Esophagus muscularis mucosa (tissue), 4 donors: ENCODE data around the gene FCGR1A.
"Not testable (repeated sequence)": the region's sequence is repeated elsewhere in the genome, so short reads cannot be mapped to it uniquely, and the experiment has no call there.

ENCODE experiments used
- EP300 ChIP-seq: sonication (generic); formaldehyde crosslinking; IDR thresholded peaks from one replicate; pipeline ENCODE4 v1.6.1; 2017; ENCODE audit warnings: antibody characterized with exemption
- POLR2A ChIP-seq: fragments of 450-650 bp; IDR thresholded peaks from one replicate; pipeline ENCODE4 v1.6.1; 2017; ENCODE audit warnings: antibody characterized with exemption, moderate library complexity, mild to moderate bottlenecking, low read depth
- TF ChIP-seq, protein P1 (sequence below), 3 experiments: fragments of 200-600 bp in 2 of 3; fragments of 450-650 bp in 1 of 3; sonication (generic) in 2 of 3; IDR thresholded peaks; one replicate each; pipeline ENCODE4 v1.5.1; 2017 to 2019; ENCODE audit warnings: antibody characterized with exemption in 3 of 3, mild to moderate bottlenecking in 2 of 3, moderate library complexity in 1 of 3

DNA sequence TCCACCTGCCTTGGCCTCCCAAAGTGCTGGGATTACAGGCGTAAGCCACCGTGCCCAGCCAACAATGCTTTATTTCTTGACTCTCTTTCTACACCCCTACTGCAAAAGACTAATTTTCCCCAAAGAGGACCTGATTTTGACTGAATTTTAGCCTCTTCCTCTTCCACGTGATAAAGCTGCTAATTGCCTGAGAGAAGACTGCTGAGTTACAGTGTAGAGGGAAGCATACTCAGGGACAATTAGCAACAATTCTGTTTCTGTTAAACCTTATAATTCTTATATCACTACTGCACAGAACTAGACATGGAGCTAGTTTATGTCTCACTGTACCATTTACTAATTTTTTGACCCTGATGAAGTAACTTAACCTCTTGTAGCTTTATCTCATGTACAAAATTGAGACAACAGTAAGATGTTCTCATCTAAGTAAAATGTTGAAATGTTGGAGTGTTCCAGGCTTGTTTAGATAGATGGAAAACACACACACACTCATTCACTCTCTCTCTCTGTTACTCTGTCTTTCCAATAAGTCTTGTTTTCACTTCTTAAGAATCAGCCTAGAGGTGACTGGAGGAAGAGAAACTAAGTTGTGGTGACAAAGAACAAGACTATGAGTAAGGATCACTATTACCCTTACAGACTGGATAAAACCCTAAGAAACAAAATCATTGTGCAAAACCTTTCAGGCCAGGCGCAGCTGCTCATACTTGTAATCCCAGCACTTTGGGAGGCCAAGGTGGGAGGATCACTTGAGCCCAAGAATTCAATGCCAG, 10.7 kb upstream of the FCGR1A start:
- not testable (repeated sequence) for TF ChIP-seq EP300, POLR2A
- TF ChIP-seq, protein P1, sequence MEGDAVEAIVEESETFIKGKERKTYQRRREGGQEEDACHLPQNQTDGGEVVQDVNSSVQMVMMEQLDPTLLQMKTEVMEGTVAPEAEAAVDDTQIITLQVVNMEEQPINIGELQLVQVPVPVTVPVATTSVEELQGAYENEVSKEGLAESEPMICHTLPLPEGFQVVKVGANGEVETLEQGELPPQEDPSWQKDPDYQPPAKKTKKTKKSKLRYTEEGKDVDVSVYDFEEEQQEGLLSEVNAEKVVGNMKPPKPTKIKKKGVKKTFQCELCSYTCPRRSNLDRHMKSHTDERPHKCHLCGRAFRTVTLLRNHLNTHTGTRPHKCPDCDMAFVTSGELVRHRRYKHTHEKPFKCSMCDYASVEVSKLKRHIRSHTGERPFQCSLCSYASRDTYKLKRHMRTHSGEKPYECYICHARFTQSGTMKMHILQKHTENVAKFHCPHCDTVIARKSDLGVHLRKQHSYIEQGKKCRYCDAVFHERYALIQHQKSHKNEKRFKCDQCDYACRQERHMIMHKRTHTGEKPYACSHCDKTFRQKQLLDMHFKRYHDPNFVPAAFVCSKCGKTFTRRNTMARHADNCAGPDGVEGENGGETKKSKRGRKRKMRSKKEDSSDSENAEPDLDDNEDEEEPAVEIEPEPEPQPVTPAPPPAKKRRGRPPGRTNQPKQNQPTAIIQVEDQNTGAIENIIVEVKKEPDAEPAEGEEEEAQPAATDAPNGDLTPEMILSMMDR (IDR thresholded peaks at IDR 0.05), result not testable (repeated sequence)
